Measurements from ENCODE around the gene CMC2.

Gene CMC2

GRCh38 chr16:80971819-80972218 is 34.9 kb downstream of the CMC2 start:
- no peak for DNase-seq

- no peak for DNase-seq
These were observed 37.6 kb downstream of the CMC2 start for GRCh38 chr16:80969114-80969484.

- DNase-seq = no peak
These were observed 38.1 kb downstream of the CMC2 start for GRCh38 chr16:80968386-80969113.

GRCh38 chr16:80966617-80967016 is 40.1 kb downstream of the CMC2 start:
- no peak for DNase-seq

GRCh38 chr16:80964351-80964750 is 42.3 kb downstream of the CMC2 start:
- DNase-seq = no peak

GRCh38 chr16:80962879-80963278 is 43.8 kb downstream of the CMC2 start:
- no peak for DNase-seq

GRCh38 chr16:80958284-80958683 is 48.4 kb downstream of the CMC2 start:
- DNase-seq = no peak

GRCh38 chr16:80954985-80955384 is 51.7 kb downstream of the CMC2 start:
- no peak for DNase-seq

- DNase-seq = no peak
These were observed 57.7 kb downstream of the CMC2 start for GRCh38 chr16:80948886-80949493.

GRCh38 chr16:80947708-80948625 is 58.7 kb downstream of the CMC2 start:
- no peak for DNase-seq

- no peak for DNase-seq
These were observed 59.4 kb downstream of the CMC2 start for GRCh38 chr16:80947239-80947638.

- DNase-seq = no peak
These were observed 60.2 kb downstream of the CMC2 start for GRCh38 chr16:80946481-80946880.

- no peak for DNase-seq
These were observed 66.4 kb downstream of the CMC2 start for GRCh38 chr16:80940069-80940856.

- no peak for DNase-seq
These were observed 67.8 kb downstream of the CMC2 start for GRCh38 chr16:80938879-80939260.

GRCh38 chr16:80938004-80938878 is 68.4 kb downstream of the CMC2 start:
- DNase-seq = no peak

GRCh38 chr16:80936410-80936809 is 70.3 kb downstream of the CMC2 start:
- no peak for DNase-seq

- DNase-seq = no peak
These were observed 71.0 kb downstream of the CMC2 start for GRCh38 chr16:80935691-80936090.

- no peak for DNase-seq
These were observed 74.0 kb downstream of the CMC2 start for GRCh38 chr16:80932708-80933095.

GRCh38 chr16:80931801-80932707 is 74.6 kb downstream of the CMC2 start:
- DNase-seq = no peak

GRCh38 chr16:80924372-80924978 is 82.2 kb downstream of the CMC2 start:
- DNase-seq = peak; percentile 26

Measured in activated T-cell treated with anti-CD3 and anti-CD28 coated beads, Interleukin-2, amount 50 U/mL, for 1 hour (primary cell).